IgD-negative memory B cell (primary cell): ENCODE results near the gene LRP1. TPM values are rescaled to one million over a fixed set of nuclear protein-coding genes. Genes with fewer than 3 reads are reported as not detected.

Source experiments
- H3K27ac Mint-ChIP-seq, 3 donors: one replicate each; pipeline ENCODE4 v1.8.0; 2020 to 2022; ENCODE audit warnings: mild to moderate bottlenecking in 3 of 3, mixed read lengths in 3 of 3, moderate library complexity in 1 of 3
- H3K27me3 Mint-ChIP-seq: one replicate; pipeline ENCODE4 v1.8.0; 2021; ENCODE audit warnings: mixed read lengths
- H3K36me3 Mint-ChIP-seq: one replicate; pipeline ENCODE4 v1.8.0; 2020; ENCODE audit warnings: mild to moderate bottlenecking, mixed read lengths
- H3K4me1 Mint-ChIP-seq, 3 donors: one replicate each; pipeline ENCODE4 v1.8.0; 2020 to 2022; ENCODE audit warnings: mixed read lengths in 3 of 3, mild to moderate bottlenecking in 1 of 3
- H3K4me3 Mint-ChIP-seq, 4 donors: one replicate each; pipeline ENCODE4 v1.8.0; 2020 to 2022; ENCODE audit warnings: mild to moderate bottlenecking in 4 of 4, mixed read lengths in 4 of 4, moderate library complexity in 3 of 4
- H3K9me3 Mint-ChIP-seq, 3 donors: one replicate each; pipeline ENCODE4 v1.8.0; 2020 to 2021; ENCODE audit warnings: mixed read lengths in 3 of 3, mild to moderate bottlenecking in 1 of 3
- polyA plus RNA-seq: library from polyadenylated mRNA; unstranded; fragments of 300-500 nt; fragmentation: Illumina TruSeq; gene quantifications from one replicate; pipeline ENCODE4 v1.2.3, GENCODE V29; 2021

LRP1 gene
- polyA plus RNA-seq = 0.19 TPM

- H3K27ac Mint-ChIP-seq = peak within 1 kb of the TSS in 2 of 3 donors; percentile 32 to 54
- H3K36me3 Mint-ChIP-seq = no peaks in the 10 kb centered on the region
- peaks cover 10 to 12% (median 11%) of the 10 kb centered on the region in 3 donors for H3K4me1 Mint-ChIP-seq
- H3K27me3 Mint-ChIP-seq = peaks cover 8% of the 10 kb centered on the region
- peak within 1 kb of the TSS; percentile 86 to 96 (median 94) for H3K4me3 Mint-ChIP-seq
- H3K9me3 Mint-ChIP-seq = peaks cover 0 to 1% (median 0%) of the 10 kb centered on the region in 3 donors
Measured at GRCh38 chr12:57127726-57128518, at the start of gene LRP1. LRP1 (plus strand) TSS chr12:57128483; CDS start chr12:57128965, 482 bp downstream.

DNA sequence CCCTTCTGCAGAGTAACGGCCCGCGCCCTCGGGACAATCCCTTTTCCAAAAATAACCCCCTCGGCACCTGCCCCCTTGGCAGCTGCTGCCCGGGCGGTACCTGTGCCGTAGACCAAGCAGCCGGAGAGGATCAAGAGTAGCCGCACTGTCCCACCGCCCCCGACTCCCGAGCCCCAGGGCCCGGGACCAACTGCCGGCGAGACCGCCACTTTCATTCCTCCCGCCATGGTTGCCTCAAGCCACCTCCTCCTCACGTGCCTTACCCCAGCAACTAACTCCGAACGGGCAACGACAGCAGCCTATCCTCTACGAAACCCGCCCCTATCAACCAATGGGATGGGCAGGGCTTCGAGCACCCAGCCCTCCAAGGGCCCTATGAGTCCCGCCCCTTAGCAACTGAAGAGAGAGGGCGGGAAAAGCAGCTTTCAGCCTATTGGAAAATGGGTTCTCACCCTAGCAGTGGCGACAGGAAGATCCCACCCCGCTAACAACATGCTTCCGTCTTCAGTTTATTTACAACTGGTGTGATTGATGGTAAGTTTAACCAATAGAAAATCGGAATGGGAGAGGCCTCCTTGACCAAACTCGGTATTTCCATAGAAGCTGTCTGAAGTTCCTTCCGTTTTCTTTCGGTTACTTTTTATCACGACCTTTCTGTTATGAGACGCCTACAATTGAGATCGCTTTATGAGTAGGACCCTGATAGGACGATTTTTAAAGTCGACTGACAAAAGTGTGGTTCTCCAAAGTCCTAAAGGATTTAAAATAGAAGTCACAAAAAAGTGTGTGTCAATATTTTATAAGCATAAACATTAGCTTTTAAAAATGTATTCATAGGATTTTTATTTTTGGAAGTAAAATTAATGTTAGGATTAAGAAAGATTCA is 49.5 kb upstream of the LRP1 start, which contains the start of gene NEMP1:
Gene NEMP1 (minus strand): TSS at position 273 of the 886 bp plus-strand sequence. CDS start 46 bp downstream, at position 227.
- H3K36me3 Mint-ChIP-seq = no peaks in the 10 kb centered on the region
- H3K4me3 Mint-ChIP-seq = peak within 1 kb of the TSS; percentile 89 to 98 (median 96)
- H3K27me3 Mint-ChIP-seq = no peaks in the 10 kb centered on the region
- H3K4me1 Mint-ChIP-seq = peaks cover 0 to 16% (median 5%) of the 10 kb centered on the region in 3 donors
- H3K27ac Mint-ChIP-seq = peak within 1 kb of the TSS; percentile 84 to 97 (median 97)
- H3K9me3 Mint-ChIP-seq = no peaks in the 10 kb centered on the region

DNA sequence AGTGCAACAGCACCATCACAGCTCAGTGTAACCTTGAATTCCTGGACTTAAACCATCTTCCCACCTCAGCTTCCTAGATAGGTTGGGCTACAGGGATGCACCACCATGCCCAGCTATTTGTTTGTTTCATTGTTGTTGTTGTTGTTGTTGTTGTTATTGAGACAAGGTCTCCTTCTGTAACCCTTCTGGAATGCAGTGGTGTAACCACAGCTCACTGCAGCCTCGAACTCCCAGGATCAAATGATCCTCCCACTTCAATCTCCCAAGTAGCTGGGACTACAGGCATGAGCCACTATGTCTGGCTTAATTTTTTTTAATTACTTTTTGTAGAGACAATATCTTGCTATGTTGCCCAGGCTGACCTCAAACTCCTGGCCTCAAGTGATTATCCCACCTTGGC is 48.5 kb upstream of the LRP1 start:
- peak overlapping the region in 2 of 3 donors; percentile 64 to 97 for H3K27ac Mint-ChIP-seq
- H3K36me3 Mint-ChIP-seq = peaks cover 2% of the 10 kb centered on the region
- H3K4me3 Mint-ChIP-seq = peak overlapping the region in 1 of 4 donors; percentile 12
- H3K9me3 Mint-ChIP-seq = no peaks in the 10 kb centered on the region
- peaks cover 0 to 16% (median 2%) of the 10 kb centered on the region in 3 donors for H3K4me1 Mint-ChIP-seq
- H3K27me3 Mint-ChIP-seq = no peaks in the 10 kb centered on the region

DNA sequence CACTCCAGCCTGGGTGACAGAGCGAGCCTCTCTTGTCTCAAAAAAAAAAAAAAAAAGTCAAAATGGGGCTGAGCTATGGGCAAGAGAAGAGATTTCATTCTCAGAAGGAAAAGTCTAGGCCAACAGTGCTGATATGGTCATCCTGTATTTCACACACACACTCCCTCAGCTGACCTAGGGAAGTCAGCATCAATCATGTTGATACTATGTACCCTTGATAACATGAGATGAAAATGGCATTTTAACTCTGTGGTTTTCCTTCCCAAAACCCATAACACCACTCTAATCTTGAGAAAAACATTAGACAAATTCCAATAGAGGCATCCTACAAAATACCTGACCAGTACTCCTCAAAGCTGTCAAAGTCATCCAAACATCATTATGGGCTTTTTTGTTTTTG is 47.4 kb upstream of the LRP1 start:
- Mint-ChIP-seq H3K9me3 (no peaks in the 10 kb centered on the region), H3K27ac (peak overlapping the region in 1 of 3 donors; percentile 31), H3K4me3 (no peak overlapping the region), H3K4me1 (peaks cover 7 to 18% (median 8%) of the 10 kb centered on the region in 3 donors), H3K36me3 (peaks cover 2% of the 10 kb centered on the region), H3K27me3 (no peaks in the 10 kb centered on the region)

DNA sequence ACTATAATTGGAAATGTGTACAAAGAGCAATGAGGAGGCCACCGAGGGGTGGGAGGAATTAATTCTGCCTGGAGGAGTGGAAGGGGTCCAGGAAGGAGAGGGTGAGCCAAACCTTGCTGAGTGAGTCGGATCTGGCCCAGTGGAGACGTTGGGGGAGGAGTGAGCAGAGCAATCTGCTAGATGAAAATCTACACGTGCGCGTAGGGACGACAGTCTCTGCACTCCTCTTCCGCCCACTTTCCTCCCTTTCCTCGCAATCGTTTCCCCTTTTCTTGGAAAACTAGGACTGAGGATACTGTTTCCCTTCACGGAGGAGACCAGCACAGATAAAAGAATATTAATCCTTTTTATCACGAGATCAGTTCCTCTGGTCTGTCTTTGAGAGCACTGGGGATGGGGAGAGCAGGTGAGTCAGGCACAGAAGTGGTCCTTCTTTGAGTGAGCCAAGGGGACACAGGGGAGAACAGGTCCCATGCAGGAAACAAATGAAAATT is 42.2 kb upstream of the LRP1 start:
- peak overlapping the region; percentile 96 to 97 (median 97) for H3K27ac Mint-ChIP-seq
- peaks cover 23 to 35% (median 25%) of the 10 kb centered on the region in 3 donors for H3K4me1 Mint-ChIP-seq
- peak overlapping the region; percentile 88 to 95 (median 94) for H3K4me3 Mint-ChIP-seq
- H3K36me3 Mint-ChIP-seq = peaks cover 2% of the 10 kb centered on the region
- no peaks in the 10 kb centered on the region for H3K9me3 Mint-ChIP-seq
- H3K27me3 Mint-ChIP-seq = no peaks in the 10 kb centered on the region

DNA sequence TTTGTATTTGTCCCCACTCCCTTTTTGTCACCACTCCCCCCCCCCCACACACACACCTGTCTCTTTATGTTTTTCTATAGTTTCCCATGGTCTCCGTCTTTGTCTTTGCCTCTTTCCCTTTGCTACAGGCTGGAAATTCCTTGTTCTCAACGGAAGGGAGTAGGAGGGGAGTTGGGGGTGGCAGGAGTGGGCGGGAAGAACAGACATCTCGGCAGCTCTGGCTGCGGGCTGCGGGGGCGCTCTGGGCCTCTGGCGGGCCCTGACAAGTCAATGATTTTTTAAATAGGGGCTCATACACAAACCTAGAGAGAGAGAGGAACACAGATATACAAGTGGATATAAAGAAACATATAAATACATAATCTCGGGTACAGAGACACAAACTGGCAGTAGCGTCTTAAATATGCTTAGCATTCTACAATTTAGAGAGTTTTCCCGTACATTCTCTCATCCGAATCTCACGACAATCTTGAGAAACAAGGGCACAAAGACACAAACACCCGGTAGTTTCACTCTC is 41.7 kb upstream of the LRP1 start:
- peak overlapping the region; percentile 88 to 95 (median 94) for H3K4me3 Mint-ChIP-seq
- no peaks in the 10 kb centered on the region for H3K9me3 Mint-ChIP-seq
- peaks cover 23 to 35% (median 25%) of the 10 kb centered on the region in 3 donors for H3K4me1 Mint-ChIP-seq
- no peaks in the 10 kb centered on the region for H3K27me3 Mint-ChIP-seq
- H3K36me3 Mint-ChIP-seq = peaks cover 2% of the 10 kb centered on the region
- H3K27ac Mint-ChIP-seq = peak overlapping the region; percentile 96 to 97 (median 97)

DNA sequence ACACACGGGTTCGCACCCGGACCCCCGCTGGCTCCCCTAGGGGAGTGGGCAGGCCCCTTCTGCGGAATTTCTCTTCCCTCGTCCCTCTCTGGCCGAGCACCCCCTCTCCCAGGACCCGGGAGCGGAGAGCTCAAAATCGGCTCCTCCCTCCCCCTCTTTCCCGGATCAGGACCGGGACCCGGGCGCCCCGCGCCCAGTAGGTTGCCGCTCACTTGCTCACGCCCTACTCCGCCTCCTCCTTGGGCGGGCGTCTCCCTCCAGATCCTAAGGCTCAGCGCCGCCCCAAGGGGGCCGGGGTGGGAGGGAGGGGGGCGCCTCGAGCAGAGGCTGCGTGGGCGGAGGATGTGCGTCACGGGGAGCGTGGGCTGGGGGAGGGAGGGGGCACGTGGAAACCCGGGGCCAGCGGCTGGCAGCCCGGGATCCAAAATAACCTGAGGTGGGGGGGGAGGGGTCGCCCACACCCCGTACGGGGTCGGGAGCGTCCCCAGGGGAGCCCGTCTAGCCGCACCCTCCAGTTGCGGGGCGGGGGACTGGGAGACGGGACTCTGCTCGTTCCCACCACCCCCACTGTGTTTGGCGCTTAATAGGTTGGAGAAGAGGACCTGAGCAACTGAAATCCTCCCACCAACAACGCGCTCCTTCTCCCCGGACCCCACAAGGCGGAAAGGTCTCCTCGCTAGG is 41.1 kb upstream of the LRP1 start:
- peak overlapping the region; percentile 97 to 98 (median 97) for H3K27ac Mint-ChIP-seq
- peaks cover 23 to 35% (median 27%) of the 10 kb centered on the region in 3 donors for H3K4me1 Mint-ChIP-seq
- H3K4me3 Mint-ChIP-seq = peak overlapping the region; percentile 88 to 95 (median 94)
- no peaks in the 10 kb centered on the region for H3K27me3 Mint-ChIP-seq
- H3K36me3 Mint-ChIP-seq = peaks cover 2% of the 10 kb centered on the region
- H3K9me3 Mint-ChIP-seq = no peaks in the 10 kb centered on the region

DNA sequence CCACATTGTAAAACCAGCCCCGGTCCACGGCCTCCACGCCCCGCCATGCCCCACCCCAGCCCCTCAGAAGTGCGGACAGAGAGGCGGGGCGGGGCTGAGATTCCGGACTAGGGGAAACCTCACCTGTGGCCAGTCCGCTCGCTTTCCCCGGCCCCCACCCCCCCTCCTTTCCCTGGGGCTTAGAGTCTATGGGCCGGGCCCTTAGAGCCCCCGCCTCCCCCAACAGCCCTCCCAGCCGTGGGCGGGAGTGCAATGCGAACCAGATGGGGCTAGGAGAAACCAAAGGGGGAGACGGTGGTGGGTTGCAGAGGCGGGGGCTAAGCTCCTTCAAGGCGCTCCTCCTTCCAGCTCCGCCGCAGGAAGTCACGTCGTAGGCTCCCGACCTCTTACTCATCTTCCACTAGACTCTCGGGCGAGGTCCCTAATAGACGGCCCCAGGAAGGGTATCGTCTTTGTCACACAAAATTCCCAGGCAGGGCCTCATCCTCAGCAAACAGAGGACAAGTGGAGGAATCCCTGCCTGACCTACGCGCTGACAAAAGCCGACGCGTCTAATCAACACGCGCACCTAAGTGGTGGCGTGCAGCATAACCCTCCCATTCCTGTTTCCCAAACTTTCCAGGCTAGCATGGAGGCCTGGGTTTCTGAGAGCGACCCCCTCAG is 40.5 kb upstream of the LRP1 start:
- no peaks in the 10 kb centered on the region for H3K27me3 Mint-ChIP-seq
- H3K27ac Mint-ChIP-seq = peak overlapping the region; percentile 97 to 98 (median 97)
- no peaks in the 10 kb centered on the region for H3K9me3 Mint-ChIP-seq
- H3K36me3 Mint-ChIP-seq = peaks cover 3% of the 10 kb centered on the region
- H3K4me1 Mint-ChIP-seq = peaks cover 27 to 38% (median 30%) of the 10 kb centered on the region in 3 donors
- peak overlapping the region; percentile 88 to 95 (median 94) for H3K4me3 Mint-ChIP-seq

DNA sequence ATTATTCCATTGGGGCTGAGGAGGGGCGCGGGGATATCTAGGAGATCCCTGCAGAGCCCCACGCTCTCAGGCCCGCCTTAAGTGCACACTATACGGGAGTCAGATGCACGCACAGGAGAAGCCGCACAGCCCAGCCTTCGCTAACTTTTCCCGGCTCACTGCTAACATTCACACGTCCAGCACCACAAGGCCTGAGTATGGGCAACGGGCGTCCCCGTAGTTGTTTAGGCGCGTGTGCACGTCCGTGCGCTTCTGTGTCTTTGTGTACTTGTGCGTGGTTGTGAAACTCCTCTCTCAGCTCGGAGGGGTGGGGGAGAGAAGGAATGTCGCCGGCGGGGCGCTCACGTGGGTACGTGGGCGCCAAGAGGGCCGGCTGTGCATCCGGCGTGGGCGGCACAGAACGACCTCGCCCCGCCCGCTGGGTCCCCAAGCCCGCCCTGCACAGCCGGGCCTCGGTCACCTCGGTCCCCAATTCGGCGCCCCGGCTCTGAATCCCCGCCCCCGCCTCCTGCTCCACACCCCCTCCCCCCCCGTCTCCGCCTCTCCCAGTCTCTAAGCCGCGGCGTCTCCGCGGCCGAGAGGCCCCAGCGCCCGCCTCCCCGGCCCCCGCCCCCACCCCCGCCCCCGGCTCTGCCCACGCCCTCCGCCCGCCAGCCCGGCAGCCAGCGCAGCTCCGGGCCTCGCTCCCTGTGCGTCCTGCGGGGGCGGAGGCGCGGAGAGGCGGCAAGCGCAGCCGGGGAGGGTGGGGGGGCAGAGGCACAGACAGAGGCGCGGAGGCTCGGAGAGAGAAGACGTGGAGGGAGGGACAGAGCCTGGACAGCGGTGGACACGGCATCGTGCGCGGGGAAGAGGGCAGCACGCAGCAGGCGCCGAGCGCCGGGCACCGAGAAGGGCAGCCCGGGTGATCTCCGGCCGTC is 39.7 kb upstream of the LRP1 start, which contains the start of gene NAB2:
Gene NAB2 (plus strand): TSS at position 761 of the 917 bp plus-strand sequence. CDS start 158 bp downstream, outside the sequence.
- peaks cover 3% of the 10 kb centered on the region for H3K36me3 Mint-ChIP-seq
- H3K27ac Mint-ChIP-seq = peak within 1 kb of the TSS; percentile 97 to 98 (median 97)
- H3K9me3 Mint-ChIP-seq = no peaks in the 10 kb centered on the region
- peak within 1 kb of the TSS; percentile 91 to 98 (median 96) for H3K4me3 Mint-ChIP-seq
- H3K4me1 Mint-ChIP-seq = peaks cover 27 to 41% (median 35%) of the 10 kb centered on the region in 3 donors
- no peaks in the 10 kb centered on the region for H3K27me3 Mint-ChIP-seq

DNA sequence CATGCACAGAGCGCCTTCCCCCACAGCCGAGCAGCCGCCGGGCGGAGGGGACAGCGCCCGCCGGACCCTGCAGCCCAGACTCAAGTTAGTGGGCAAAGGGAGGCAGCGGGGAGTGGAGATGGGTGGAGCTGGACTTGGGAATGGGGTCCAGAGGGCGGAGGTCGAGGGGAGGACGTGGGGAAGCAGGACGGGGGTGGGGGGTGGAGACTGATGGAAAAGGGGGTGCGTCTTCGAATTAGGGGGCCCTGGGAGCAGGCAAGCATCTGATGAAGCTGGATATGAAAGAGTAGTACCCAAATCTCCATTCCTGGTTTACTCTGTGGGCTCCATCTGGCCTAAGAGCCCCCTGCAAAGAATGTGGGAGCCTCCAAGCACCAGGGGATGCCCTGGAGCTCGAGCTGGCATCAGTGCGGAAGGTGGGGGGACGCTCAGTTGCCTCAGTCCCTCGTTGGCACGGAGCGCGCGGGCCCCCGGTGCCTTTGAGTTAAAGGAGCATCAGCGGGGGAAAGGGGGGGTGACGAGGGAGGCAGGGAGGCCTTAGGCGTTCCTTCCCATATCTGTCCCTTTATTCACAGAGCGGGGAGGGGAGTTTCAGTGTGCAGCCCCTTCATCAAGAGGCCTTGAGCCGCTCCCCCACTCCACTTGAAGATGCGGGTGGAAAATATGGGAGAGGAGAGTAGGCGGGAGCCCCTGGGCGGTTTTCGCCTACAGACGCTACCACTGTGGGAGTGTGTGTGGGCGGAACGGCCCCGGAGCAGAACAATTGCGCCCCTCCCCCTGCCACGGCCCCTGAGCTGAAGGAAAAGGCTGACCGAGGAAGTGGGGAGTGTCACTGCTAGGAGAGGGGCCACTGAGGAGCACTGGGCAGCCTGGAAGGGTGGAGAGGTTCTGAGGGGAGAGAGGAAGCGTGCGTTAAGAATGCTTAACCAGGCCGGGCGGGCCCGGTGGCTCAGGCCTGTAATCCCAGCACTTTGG is 38.7 kb upstream of the LRP1 start:
- Mint-ChIP-seq H3K27ac (peak overlapping the region; percentile 88 to 92 (median 90)), H3K9me3 (no peaks in the 10 kb centered on the region), H3K36me3 (peaks cover 1% of the 10 kb centered on the region), H3K4me1 (peaks cover 34 to 44% (median 40%) of the 10 kb centered on the region in 3 donors), H3K4me3 (peak overlapping the region; percentile 91 to 98 (median 96)), H3K27me3 (no peaks in the 10 kb centered on the region)

DNA sequence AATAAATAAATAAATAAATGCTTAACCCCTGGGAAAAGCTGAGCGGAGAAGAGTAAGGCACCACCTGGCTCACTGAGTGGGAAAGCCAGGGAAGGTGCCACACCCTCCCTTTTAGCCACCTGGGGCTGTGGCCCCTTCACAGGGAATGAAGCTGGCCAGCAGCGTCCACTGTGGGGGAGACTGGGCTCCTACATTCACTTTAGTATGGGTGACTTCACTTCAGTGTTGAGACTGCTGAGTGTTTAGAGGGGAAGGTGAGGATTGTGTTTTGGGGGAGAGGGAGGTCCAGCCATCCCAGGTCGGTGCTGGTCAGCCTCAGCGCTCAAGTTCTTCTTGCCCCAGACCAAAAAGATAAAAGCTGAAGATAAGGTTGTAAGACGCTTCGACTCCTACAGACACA is 37.8 kb upstream of the LRP1 start:
- Mint-ChIP-seq H3K4me1 (peaks cover 35 to 39% (median 36%) of the 10 kb centered on the region in 3 donors), H3K4me3 (peak overlapping the region in 2 of 4 donors; percentile 49 to 96)

More for the DNA sequence above, 37.8 kb upstream of the LRP1 start:
- Mint-ChIP-seq H3K36me3 (peaks cover 1% of the 10 kb centered on the region), H3K27me3 (no peaks in the 10 kb centered on the region), H3K9me3 (no peaks in the 10 kb centered on the region), H3K27ac (peak overlapping the region in 2 of 3 donors; percentile 34 to 92)
